HAP-1 (cell line): Measurements from ENCODE around the gene EEFSEC.

Experiments used
- DNase-seq, 2 experiments: peaks; one replicate each; pipeline ENCODE4 v3.0.0-alpha.2; 2016 to 2020; ENCODE audit warnings: low spot score in 2 of 2
- H3K27me3 ChIP-seq: fragments of 250-450 bp; sonication (Bioruptor Pico); 2 replicates; pipeline ENCODE4 v1.5.1; 2020; ENCODE audit warnings: low read depth, mild to moderate bottlenecking, moderate library complexity
- H3K36me3 ChIP-seq: fragments of 250-450 bp; sonication (Bioruptor Pico); replicated peaks from 2 replicates; pipeline ENCODE4 v1.5.1; 2020; ENCODE audit warnings: mild to moderate bottlenecking
- H3K4me1 ChIP-seq: fragments of 250-450 bp; sonication (Bioruptor Pico); 2 replicates; pipeline ENCODE4 v1.5.1; 2020; ENCODE audit warnings: mild to moderate bottlenecking
- H3K4me3 ChIP-seq: fragments of 250-450 bp; sonication (Bioruptor Pico); 2 replicates; pipeline ENCODE4 v1.5.1; 2020; ENCODE audit warnings: mild to moderate bottlenecking, moderate library complexity
- H3K9me3 ChIP-seq: fragments of 250-450 bp; sonication (Bioruptor Pico); 2 replicates; pipeline ENCODE4 v1.5.1; 2020; ENCODE audit warnings: mild to moderate bottlenecking, moderate library complexity
- in situ Hi-C: fragments of 300-500 bp; cut with MboI; formaldehyde crosslinking; loops from 3 replicates; pipeline ENCODE4 v1.14.3; 2020; ENCODE audit warnings: low sequenced_read_pairs, inconsistent platforms, mixed read lengths

Gene EEFSEC

GRCh38 chr3:128240232-128240631, 87.0 kb downstream of the EEFSEC start:
- Histone ChIP-seq H3K4me3 (no peak overlapping the region), H3K4me1 (no peaks in the 10 kb centered on the region), H3K36me3 (no peaks in the 10 kb centered on the region), H3K27me3 (no peaks in the 10 kb centered on the region), H3K9me3 (no peaks in the 10 kb centered on the region)
- DNase-seq, result no peak
- in situ Hi-C loops, result no loop called here

DNA sequence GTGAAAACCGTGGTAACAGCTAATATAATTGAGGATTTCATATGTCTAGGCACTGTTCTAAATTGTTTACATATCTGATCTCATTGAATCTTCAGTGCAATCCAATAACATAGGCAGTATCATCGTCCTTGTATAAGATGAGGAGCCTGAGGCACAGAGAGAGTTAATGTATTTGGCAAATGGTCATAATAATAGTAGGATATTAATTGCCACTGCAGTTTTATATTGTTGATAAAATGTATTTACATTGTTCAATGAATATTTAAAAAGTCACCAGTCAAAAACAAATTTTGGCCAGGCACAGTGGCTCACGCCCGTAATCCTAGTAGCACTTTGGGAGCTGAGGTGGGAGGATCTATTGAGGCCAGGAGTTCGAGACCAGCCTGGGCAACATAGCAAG, 88.5 kb downstream of the EEFSEC start:
- no peak for DNase-seq
- in situ Hi-C loops, result no loop called here
- Histone ChIP-seq H3K27me3 (no peaks in the 10 kb centered on the region), H3K4me1 (no peaks in the 10 kb centered on the region), H3K4me3 (no peak overlapping the region), H3K36me3 (no peaks in the 10 kb centered on the region), H3K9me3 (no peaks in the 10 kb centered on the region)

DNA sequence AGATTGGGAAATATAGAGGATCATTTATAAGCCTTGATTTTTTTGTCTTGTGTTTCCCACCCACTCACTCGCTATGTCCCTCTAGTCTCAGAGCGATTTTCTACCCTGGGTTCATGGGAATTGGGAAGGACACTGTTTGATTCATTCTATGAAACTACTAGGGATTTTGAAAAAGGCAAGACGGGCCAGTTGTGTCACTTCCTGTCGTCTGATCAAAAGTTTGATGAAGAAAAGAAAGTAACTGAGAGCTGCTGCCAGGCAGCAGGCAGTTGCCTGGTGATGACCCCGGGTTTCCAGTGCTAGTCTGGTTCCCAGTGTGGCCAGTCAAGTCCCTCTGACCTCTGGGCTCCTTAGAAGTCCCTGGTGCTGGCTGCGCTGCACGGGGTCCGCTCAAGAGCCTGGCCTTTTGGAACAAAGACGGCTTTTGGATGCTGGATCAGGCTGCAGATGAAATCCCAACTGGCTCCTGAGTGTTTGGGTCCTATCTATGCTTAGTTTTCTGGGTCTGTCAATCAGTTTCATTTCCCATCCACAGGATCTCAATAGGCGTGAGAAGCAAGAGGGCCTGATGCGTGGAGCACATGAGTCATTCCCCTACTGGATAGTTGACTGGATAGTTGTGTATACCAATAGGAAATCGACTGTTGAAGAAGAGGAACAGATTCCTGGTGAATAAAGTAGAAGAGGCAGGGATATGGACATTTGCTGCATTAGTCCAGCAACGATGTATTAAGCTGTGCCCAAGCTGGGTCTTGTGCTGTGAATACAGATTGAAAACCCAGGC, 89.7 kb downstream of the EEFSEC start:
- Histone ChIP-seq H3K36me3 (no peaks in the 10 kb centered on the region; the same call in 1 of the 2 replicates), H3K9me3 (no peaks in the 10 kb centered on the region), H3K27me3 (no peaks in the 10 kb centered on the region), H3K4me3 (no peak overlapping the region), H3K4me1 (no peaks in the 10 kb centered on the region)
- no peak for DNase-seq
- in situ Hi-C loops, result no loop called here

DNA sequence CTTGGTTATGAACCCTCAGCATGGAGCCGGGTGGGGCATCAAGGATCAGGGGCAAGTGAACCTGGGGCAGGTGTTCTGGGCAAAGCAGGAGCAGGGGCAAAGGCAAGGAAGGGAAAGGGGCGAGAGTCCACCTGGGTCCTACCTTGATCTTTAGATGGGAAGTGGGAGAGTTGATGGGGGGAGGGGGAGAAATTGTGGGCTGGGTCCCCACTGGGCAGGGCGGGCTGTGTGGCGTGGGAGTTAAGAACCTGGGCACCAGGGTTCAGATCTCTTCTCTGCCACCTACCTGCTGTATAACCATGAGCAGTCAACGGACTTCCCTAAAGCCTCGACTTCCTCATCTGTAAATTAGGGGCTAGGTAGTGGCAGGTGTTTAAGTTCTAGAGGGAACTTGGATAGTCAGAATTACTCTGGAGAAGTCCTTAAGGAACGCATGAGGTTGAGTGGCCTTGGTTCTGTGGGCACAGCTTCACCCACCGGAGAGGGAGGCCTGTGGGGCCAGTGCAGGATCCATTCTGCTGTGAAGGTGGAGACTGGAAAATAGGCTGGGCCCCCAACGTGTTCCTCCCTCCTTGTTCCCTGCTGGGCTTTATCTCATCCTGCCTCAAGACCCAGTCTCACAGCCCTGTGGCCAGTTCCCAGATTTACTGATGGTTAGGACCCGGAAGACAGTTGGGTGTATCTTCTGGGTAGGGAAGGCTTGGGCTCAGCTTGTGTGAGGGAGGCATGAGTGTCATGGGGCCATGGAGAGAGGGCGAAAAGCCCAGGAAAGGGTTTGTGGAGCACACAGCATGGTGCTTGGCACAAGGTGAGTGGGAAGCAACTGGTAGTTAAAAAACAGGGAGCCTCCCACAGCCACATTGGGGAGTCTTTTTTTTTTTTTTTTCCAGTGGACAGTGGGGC, 90.6 kb downstream of the EEFSEC start:
- Histone ChIP-seq H3K9me3 (no peaks in the 10 kb centered on the region), H3K4me1 (no peaks in the 10 kb centered on the region), H3K4me3 (no peak overlapping the region), H3K36me3 (no peaks in the 10 kb centered on the region; the same call in 1 of the 2 replicates), H3K27me3 (no peaks in the 10 kb centered on the region)
- DNase-seq, result no peak
- in situ Hi-C loops, result no loop called here

GRCh38 chr3:128245460-128245859, 92.2 kb downstream of the EEFSEC start:
- no peak for DNase-seq
- H3K27me3 ChIP-seq, result no peaks in the 10 kb centered on the region
- in situ Hi-C loops, result no loop called here

GRCh38 chr3:128247666-128248409, 94.6 kb downstream of the EEFSEC start:
- Histone ChIP-seq H3K4me1 (no peaks in the 10 kb centered on the region), H3K36me3 (no peaks in the 10 kb centered on the region; the same call in 1 of the 2 replicates), H3K27me3 (no peaks in the 10 kb centered on the region), H3K9me3 (no peaks in the 10 kb centered on the region; the same call in 1 of the 2 replicates), H3K4me3 (no peak overlapping the region)
- DNase-seq, result no peak
- in situ Hi-C loops, result no loop called here

More at GRCh38 chr3:128245460-128245859, 92.2 kb downstream of the EEFSEC start:
- Histone ChIP-seq H3K4me1 (no peaks in the 10 kb centered on the region), H3K4me3 (no peak overlapping the region), H3K36me3 (no peaks in the 10 kb centered on the region; the same call in 1 of the 2 replicates), H3K9me3 (no peaks in the 10 kb centered on the region; the same call in 1 of the 2 replicates)

GRCh38 chr3:128252083-128252482, 98.8 kb downstream of the EEFSEC start:
- in situ Hi-C loops, result no loop called here
- no peak for DNase-seq
- H3K4me1 ChIP-seq, result no peaks in the 10 kb centered on the region

GRCh38 chr3:128253150-128253549, 99.9 kb downstream of the EEFSEC start:
- in situ Hi-C loops, result no loop called here
- H3K4me3 ChIP-seq, result no peak overlapping the region
- H3K36me3 ChIP-seq, result no peaks in the 10 kb centered on the region; the same call in 1 of the 2 replicates
- no peaks in the 10 kb centered on the region; the same call in 1 of the 2 replicates for H3K9me3 ChIP-seq
- DNase-seq, result no peak
- H3K27me3 ChIP-seq, result no peaks in the 10 kb centered on the region
- H3K4me1 ChIP-seq, result no peaks in the 10 kb centered on the region

More at GRCh38 chr3:128252083-128252482, 98.8 kb downstream of the EEFSEC start:
- H3K27me3 ChIP-seq, result no peaks in the 10 kb centered on the region
- H3K36me3 ChIP-seq, result no peaks in the 10 kb centered on the region; the same call in 1 of the 2 replicates
- H3K4me3 ChIP-seq, result no peak overlapping the region
- H3K9me3 ChIP-seq, result no peaks in the 10 kb centered on the region; the same call in 1 of the 2 replicates

DNA sequence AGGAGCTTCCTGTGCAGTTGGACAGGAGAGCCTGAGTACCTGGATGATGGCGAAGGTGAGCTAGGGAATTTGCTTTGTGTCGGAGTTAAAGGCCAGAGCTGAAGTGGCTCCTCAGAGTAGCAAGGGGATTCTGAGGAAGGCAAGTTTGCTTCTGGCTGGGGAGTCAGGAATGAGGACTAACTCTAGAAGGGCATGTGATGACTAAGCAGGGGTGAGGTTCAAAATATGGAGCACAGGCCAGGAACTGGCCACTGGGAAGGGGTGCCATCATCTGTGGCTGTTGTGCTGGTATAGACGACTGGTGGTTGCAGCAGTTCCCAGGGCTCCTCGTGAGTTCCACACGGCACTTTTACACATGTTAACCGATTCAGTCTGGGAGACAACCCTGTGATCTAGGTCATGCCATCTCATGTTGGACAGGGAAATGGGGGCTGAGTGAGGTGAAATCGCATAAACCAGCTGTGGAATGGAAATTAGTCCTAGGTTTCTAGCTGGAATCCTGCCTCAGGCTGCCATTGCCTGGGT, 100.8 kb downstream of the EEFSEC start:
- Histone ChIP-seq H3K9me3 (no peaks in the 10 kb centered on the region; the same call in none of the 2 replicates), H3K4me3 (no peak overlapping the region), H3K4me1 (no peaks in the 10 kb centered on the region), H3K36me3 (no peaks in the 10 kb centered on the region), H3K27me3 (no peaks in the 10 kb centered on the region)
- in situ Hi-C loops, result no loop called here
- no peak for DNase-seq

DNA sequence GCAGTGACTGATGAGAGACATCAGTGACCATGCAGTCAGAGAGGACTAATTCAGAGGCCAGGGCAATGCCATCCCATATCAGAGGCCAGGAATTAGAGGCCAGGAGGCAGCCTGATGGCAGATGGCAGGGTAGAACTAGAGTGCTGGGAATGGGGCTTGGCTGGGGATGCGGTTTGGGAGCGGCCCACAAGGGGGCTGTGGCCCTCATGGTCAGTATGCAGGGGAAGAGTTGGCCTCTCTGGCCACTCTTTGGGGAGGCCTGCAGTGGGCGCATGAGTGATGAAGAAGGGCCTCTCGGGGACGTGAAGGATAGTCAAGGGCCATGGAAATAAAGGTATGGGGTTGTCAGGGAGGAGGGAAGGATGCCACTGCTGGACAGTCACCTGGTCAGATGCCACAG, 101.7 kb downstream of the EEFSEC start:
- Histone ChIP-seq H3K27me3 (no peaks in the 10 kb centered on the region), H3K4me3 (no peak overlapping the region), H3K4me1 (no peaks in the 10 kb centered on the region), H3K36me3 (no peaks in the 10 kb centered on the region), H3K9me3 (peaks cover 2% of the 10 kb centered on the region)
- in situ Hi-C loops, result no loop called here
- DNase-seq, result no peak

- Histone ChIP-seq H3K9me3 (peaks cover 4% of the 10 kb centered on the region), H3K27me3 (no peaks in the 10 kb centered on the region), H3K36me3 (no peaks in the 10 kb centered on the region), H3K4me3 (no peak overlapping the region), H3K4me1 (no peaks in the 10 kb centered on the region)
- no peak for DNase-seq
- in situ Hi-C loops, result no loop called here
These were observed 102.8 kb downstream of the EEFSEC start for GRCh38 chr3:128256131-128256530.

DNA sequence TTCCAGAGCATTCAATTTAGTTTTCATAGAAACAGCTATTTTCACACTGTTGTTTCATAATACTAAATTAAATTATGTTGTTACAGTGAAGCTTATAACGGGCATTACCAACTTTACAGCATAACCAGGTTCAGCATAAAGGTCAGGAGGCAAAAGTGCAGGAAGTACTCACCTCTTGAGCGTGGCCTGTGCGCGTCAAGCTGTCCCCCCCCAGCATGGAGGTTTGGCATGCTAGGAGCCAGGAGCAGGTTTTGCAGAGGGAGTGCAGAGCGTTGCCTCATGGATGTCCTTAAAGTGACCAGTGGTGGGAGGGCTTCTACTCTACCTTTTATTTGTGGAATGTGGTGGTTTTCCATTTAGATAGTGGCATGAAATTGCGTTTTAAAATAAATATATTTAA, 104.4 kb downstream of the EEFSEC start:
- in situ Hi-C loops, result no loop called here
- Histone ChIP-seq H3K27me3 (no peaks in the 10 kb centered on the region), H3K9me3 (peaks cover 4% of the 10 kb centered on the region), H3K4me3 (no peak overlapping the region), H3K36me3 (no peaks in the 10 kb centered on the region), H3K4me1 (no peaks in the 10 kb centered on the region)
- no peak for DNase-seq

- H3K9me3 ChIP-seq, result peaks cover 4% of the 10 kb centered on the region
- H3K36me3 ChIP-seq, result no peaks in the 10 kb centered on the region
- in situ Hi-C loops, result no loop called here
- H3K27me3 ChIP-seq, result no peaks in the 10 kb centered on the region
- no peak for DNase-seq
- H3K4me3 ChIP-seq, result no peak overlapping the region
- H3K4me1 ChIP-seq, result no peaks in the 10 kb centered on the region
These were observed 107.0 kb downstream of the EEFSEC start for GRCh38 chr3:128260275-128260674.
